CD14-positive monocyte (primary cell): ENCODE measurements around the gene LAMB4. TPM values are rescaled to one million over a fixed set of nuclear protein-coding genes. Genes with fewer than 3 reads are reported as not detected.

Source experiments
- DNase-seq, 3 donors: peaks; one replicate each; pipeline ENCODE4 v3.0.0-alpha.2; 2011 to 2022
- H2AFZ ChIP-seq: 2 replicates; pipeline ENCODE4 v1.6.0; 2012; ENCODE audit warnings: mild to moderate bottlenecking, low read depth, low read length, inconsistent platforms; ENCODE audit not compliant: insufficient read depth, poor library complexity, severe bottlenecking
- H3K27ac ChIP-seq, 2 donors: 1 replicate in 1 of 2; 2 replicates in 1 of 2; pipeline ENCODE4 v1.5.1; 2012 to 2013; ENCODE audit warnings: low read length in 2 of 2, control low read depth in 1 of 2, inconsistent platforms in 1 of 2, low read depth in 1 of 2, mild to moderate bottlenecking in 1 of 2
- H3K27me3 ChIP-seq, 2 donors: one replicate each; pipeline versions ENCODE4 v1.6.0 to v1.6.1; 2011 to 2013; ENCODE audit warnings: low read length in 2 of 2; ENCODE audit not compliant: control insufficient read depth in 2 of 2, insufficient read depth in 2 of 2
- H3K36me3 ChIP-seq, 2 donors: replicated peaks in 1 of 2; 1 replicate in 1 of 2; 2 replicates in 1 of 2; pipeline versions ENCODE4 v1.5.1 to v1.6.1; 2012 to 2013; ENCODE audit warnings: low read length in 2 of 2, control low read depth in 1 of 2, inconsistent platforms in 1 of 2, mild to moderate bottlenecking in 1 of 2; ENCODE audit not compliant: insufficient read depth in 2 of 2, control insufficient read depth in 1 of 2
- H3K4me1 ChIP-seq, 2 donors: 1 replicate in 1 of 2; 2 replicates in 1 of 2; pipeline versions ENCODE4 v1.5.1 to v1.6.1; 2012 to 2013; ENCODE audit warnings: low read length in 2 of 2, control low read depth in 1 of 2, inconsistent platforms in 1 of 2, mild to moderate bottlenecking in 1 of 2, moderate library complexity in 1 of 2; ENCODE audit not compliant: insufficient read depth in 2 of 2, control insufficient read depth in 1 of 2
- H3K4me2 ChIP-seq: replicated peaks from 2 replicates; pipeline ENCODE3; 2012; ENCODE audit warnings: low read length, moderate library complexity, mild to moderate bottlenecking; ENCODE audit not compliant: poor library complexity, severe bottlenecking; ENCODE audit errors: extremely low read depth
- H3K4me3 ChIP-seq, 3 experiments: fragments of 200-600 bp in 1 of 3; sonication (generic) in 1 of 3; replicated peaks in 1 of 3; 1 replicate in 2 of 3; 2 replicates in 1 of 3; pipeline ENCODE4 v1.5.1; 2011 to 2013; ENCODE audit warnings: low read length in 3 of 3, mild to moderate bottlenecking in 3 of 3, control low read depth in 2 of 3, low read depth in 2 of 3, inconsistent platforms in 1 of 3, moderate library complexity in 1 of 3
- H3K79me2 ChIP-seq: 2 replicates; pipeline ENCODE4 v1.6.0; 2012; ENCODE audit warnings: mild to moderate bottlenecking, control low read depth, inconsistent platforms, low read length, moderate library complexity; ENCODE audit not compliant: insufficient read depth
- H3K9ac ChIP-seq: 2 replicates; pipeline ENCODE4 v1.6.0; 2017; ENCODE audit warnings: low read length, mild to moderate bottlenecking; ENCODE audit not compliant: insufficient read depth, poor library complexity, severe bottlenecking
- H3K9me3 ChIP-seq, 2 donors: replicated peaks in 1 of 2; 1 replicate in 1 of 2; 2 replicates in 1 of 2; pipeline versions ENCODE4 v1.5.1 to v1.6.1; 2012 to 2013; ENCODE audit warnings: low read length in 2 of 2, control low read depth in 1 of 2; ENCODE audit not compliant: control insufficient read depth in 1 of 2, insufficient read depth in 1 of 2
- H4K20me1 ChIP-seq: 2 replicates; pipeline ENCODE4 v1.6.0; 2012; ENCODE audit warnings: mild to moderate bottlenecking, low read length, control low read depth, moderate library complexity; ENCODE audit not compliant: insufficient read depth
- H3K27ac Mint-ChIP-seq, 7 donors: one replicate each; pipeline ENCODE4 v1.8.0; 2020; ENCODE audit warnings: mild to moderate bottlenecking in 7 of 7, mixed read lengths in 7 of 7, moderate library complexity in 6 of 7, inconsistent platforms in 2 of 7
- H3K27me3 Mint-ChIP-seq, 3 donors: one replicate each; pipeline ENCODE4 v1.8.0; 2021 to 2022; ENCODE audit warnings: low read depth in 3 of 3, mild to moderate bottlenecking in 3 of 3, mixed read lengths in 3 of 3, moderate library complexity in 3 of 3, inconsistent platforms in 1 of 3
- H3K36me3 Mint-ChIP-seq, 2 donors: one replicate each; pipeline ENCODE4 v1.8.0; 2020; ENCODE audit warnings: mixed read lengths in 2 of 2, inconsistent platforms in 1 of 2, mild to moderate bottlenecking in 1 of 2
- H3K4me1 Mint-ChIP-seq: one replicate; pipeline ENCODE4 v1.8.0; 2020; ENCODE audit warnings: mild to moderate bottlenecking, mixed read lengths
- H3K4me3 Mint-ChIP-seq, 2 donors: one replicate each; pipeline ENCODE4 v1.8.0; 2020; ENCODE audit warnings: mild to moderate bottlenecking in 2 of 2, mixed read lengths in 2 of 2, moderate library complexity in 1 of 2
- H3K9me3 Mint-ChIP-seq, 7 donors: one replicate each; pipeline ENCODE4 v1.8.0; 2020 to 2022; ENCODE audit warnings: mixed read lengths in 7 of 7, mild to moderate bottlenecking in 6 of 7, moderate library complexity in 6 of 7, inconsistent platforms in 2 of 7
- WGBS: methylation state at CpG from one replicate; pipeline ENCODE4 v1.1.5; 2013; ENCODE audit warnings: missing lambda C conversion rate; ENCODE audit not compliant: insufficient coverage; 5-methylcytosine and 5-hydroxymethylcytosine counted together
- intact Hi-C, 2 donors: fragments of 100-400 bp; cut with micrococcal nuclease; formaldehyde crosslinking; loops; one replicate each; pipeline versions ENCODE4 v1.15.0 to v1.15.1; 2023
- polyA plus RNA-seq, 3 donors: library from polyadenylated mRNA; depleted of rRNA in 1 of 3; unstranded in 2 of 3; stranded (reverse) in 1 of 3; fragments of 300-500 nt in 2 of 3; fragments of >200 nt in 1 of 3; fragmentation: Illumina TruSeq in 2 of 3; gene quantifications; 1 replicate in 2 of 3; 2 replicates in 1 of 3; pipeline ENCODE4 v1.2.3, GENCODE V29; 2012 to 2021
- TF ChIP-seq, protein P1 (sequence below): fragments of 200-600 bp; IDR thresholded peaks from one replicate; pipeline ENCODE4 v1.8.0; 2022; ENCODE audit warnings: antibody characterized with exemption, mild to moderate bottlenecking

Gene LAMB4
- polyA plus RNA-seq, 3 donors, result not detected

DNA sequence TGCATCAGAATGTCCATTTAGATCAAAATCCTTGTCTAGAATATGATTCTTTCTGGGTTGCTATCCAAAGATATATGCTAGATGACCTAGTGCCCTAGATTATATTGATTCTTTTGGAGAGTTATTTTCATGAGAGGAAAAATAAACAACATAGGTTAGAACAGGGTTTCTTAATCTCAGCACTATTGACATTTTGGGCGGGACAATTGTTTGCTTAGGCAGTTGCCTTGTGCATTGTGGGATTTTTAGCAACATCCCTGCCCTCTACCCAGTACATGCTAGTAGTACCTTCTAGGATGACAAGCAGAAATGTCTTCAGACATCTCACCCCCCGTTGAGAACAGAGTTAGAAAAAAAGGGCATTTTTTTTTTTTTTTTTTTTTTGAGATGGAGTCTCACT is 102.0 kb downstream of the LAMB4 start:
- no peak overlapping the region for H3K4me3 ChIP-seq
- Mint-ChIP-seq H3K9me3 (peaks cover 0 to 3% (median 0%) of the 10 kb centered on the region in 7 donors), H3K4me1 (peaks cover 3% of the 10 kb centered on the region), H3K27ac (no peak overlapping the region), H3K27me3 (peaks cover 0 to 5% (median 0%) of the 10 kb centered on the region in 3 donors), H3K4me3 (no peak overlapping the region), H3K36me3 (no peaks in the 10 kb centered on the region)
- WGBS, result no CpG with 5 or more reads among the region's 2 CpGs
- H2AFZ ChIP-seq, result no peak overlapping the region
- TF ChIP-seq, protein P1, sequence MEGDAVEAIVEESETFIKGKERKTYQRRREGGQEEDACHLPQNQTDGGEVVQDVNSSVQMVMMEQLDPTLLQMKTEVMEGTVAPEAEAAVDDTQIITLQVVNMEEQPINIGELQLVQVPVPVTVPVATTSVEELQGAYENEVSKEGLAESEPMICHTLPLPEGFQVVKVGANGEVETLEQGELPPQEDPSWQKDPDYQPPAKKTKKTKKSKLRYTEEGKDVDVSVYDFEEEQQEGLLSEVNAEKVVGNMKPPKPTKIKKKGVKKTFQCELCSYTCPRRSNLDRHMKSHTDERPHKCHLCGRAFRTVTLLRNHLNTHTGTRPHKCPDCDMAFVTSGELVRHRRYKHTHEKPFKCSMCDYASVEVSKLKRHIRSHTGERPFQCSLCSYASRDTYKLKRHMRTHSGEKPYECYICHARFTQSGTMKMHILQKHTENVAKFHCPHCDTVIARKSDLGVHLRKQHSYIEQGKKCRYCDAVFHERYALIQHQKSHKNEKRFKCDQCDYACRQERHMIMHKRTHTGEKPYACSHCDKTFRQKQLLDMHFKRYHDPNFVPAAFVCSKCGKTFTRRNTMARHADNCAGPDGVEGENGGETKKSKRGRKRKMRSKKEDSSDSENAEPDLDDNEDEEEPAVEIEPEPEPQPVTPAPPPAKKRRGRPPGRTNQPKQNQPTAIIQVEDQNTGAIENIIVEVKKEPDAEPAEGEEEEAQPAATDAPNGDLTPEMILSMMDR, result no peak
- H4K20me1 ChIP-seq, result no peaks in the 10 kb centered on the region
- no peaks in the 10 kb centered on the region for H3K79me2 ChIP-seq
- H3K27me3 ChIP-seq, result no peaks in the 10 kb centered on the region
- no peaks in the 10 kb centered on the region for H3K36me3 ChIP-seq
- intact Hi-C loops, result no loop called here
- H3K9me3 ChIP-seq, result no peaks in the 10 kb centered on the region
- no peak overlapping the region for H3K4me2 ChIP-seq
- H3K9ac ChIP-seq, result no peak overlapping the region
- no peaks in the 10 kb centered on the region for H3K4me1 ChIP-seq
- DNase-seq, result no peak
- H3K27ac ChIP-seq, result no peak overlapping the region

GRCh38 chr7:108027239-108027638 is 102.9 kb downstream of the LAMB4 start:
- peaks cover 3 to 10% (median 3%) of the 10 kb centered on the region in 3 donors for H3K27me3 Mint-ChIP-seq

More at GRCh38 chr7:108027239-108027638, 102.9 kb downstream of the LAMB4 start:
- Histone ChIP-seq H2AFZ (no peak overlapping the region), H3K4me3 (no peak overlapping the region), H3K36me3 (no peaks in the 10 kb centered on the region), H3K9ac (no peak overlapping the region), H3K9me3 (no peaks in the 10 kb centered on the region), H3K27me3 (no peaks in the 10 kb centered on the region), H4K20me1 (no peaks in the 10 kb centered on the region), H3K4me1 (no peaks in the 10 kb centered on the region), H3K27ac (no peak overlapping the region), H3K4me2 (no peak overlapping the region), H3K79me2 (no peaks in the 10 kb centered on the region)
- DNase-seq, result no peak
- intact Hi-C loops, result no loop called here
- Mint-ChIP-seq H3K4me3 (no peak overlapping the region), H3K27ac (no peak overlapping the region), H3K36me3 (no peaks in the 10 kb centered on the region), H3K4me1 (peaks cover 3% of the 10 kb centered on the region), H3K9me3 (peaks cover 0 to 3% (median 0%) of the 10 kb centered on the region in 7 donors)
- TF ChIP-seq, protein P1, result no peak
- WGBS, result no CpG with 5 or more reads among the region's 1 CpG
